Duodenal mucosa (tissue), 2 donors: ENCODE results near the gene PRODH.
"Not testable (repeated sequence)": the region's sequence is repeated elsewhere in the genome, so short reads cannot be mapped to it uniquely, and the experiment has no call there.

ENCODE experiments used
- H3K27ac ChIP-seq: one replicate; pipeline ENCODE4 v1.7.0; 2013; ENCODE audit warnings: low read depth, low read length
- H3K27me3 ChIP-seq, 2 donors: one replicate each; pipeline ENCODE4 v1.7.0; 2013; ENCODE audit warnings: low read length in 2 of 2, control low read depth in 1 of 2; ENCODE audit not compliant: insufficient read depth in 2 of 2, control insufficient read depth in 1 of 2
- H3K36me3 ChIP-seq, 2 donors: one replicate each; pipeline ENCODE4 v1.7.0; 2013; ENCODE audit warnings: low read length in 2 of 2, control low read depth in 1 of 2; ENCODE audit not compliant: insufficient read depth in 2 of 2, control insufficient read depth in 1 of 2
- H3K4me1 ChIP-seq, 2 donors: one replicate each; pipeline ENCODE4 v1.7.0; 2013; ENCODE audit warnings: low read length in 2 of 2, control low read depth in 1 of 2; ENCODE audit not compliant: insufficient read depth in 2 of 2, control insufficient read depth in 1 of 2
- H3K4me3 ChIP-seq, 2 donors: one replicate each; pipeline ENCODE4 v1.7.0; 2013; ENCODE audit warnings: low read length in 2 of 2, low read depth in 1 of 2
- H3K9ac ChIP-seq, 2 donors: one replicate each; pipeline ENCODE4 v1.7.0; 2013; ENCODE audit warnings: low read length in 2 of 2, low read depth in 1 of 2
- H3K9me3 ChIP-seq, 2 donors: one replicate each; pipeline ENCODE4 v1.7.0; 2013; ENCODE audit warnings: low read length in 2 of 2, control low read depth in 1 of 2; ENCODE audit not compliant: control insufficient read depth in 1 of 2

PRODH gene

DNA sequence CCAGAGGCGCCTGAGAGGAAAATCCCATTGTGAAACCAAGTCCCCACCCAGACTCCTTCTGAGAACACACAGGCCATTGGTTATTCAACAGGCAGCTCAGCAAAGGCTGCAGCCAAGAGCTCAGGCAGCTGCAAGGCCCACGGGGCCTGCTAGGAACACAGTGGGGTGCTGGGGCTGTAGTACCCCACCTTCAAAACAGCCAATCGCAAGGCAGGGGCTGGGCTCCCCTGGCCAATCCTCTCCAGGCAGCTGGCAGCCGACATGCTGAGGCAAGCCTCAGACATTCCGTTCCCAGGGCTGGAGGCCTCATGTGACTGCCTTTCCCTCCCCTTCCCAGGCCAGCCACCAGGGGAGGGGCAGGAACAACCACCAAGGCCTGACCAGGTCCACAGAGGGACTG is 6.6 kb downstream of the PRODH start:
- Histone ChIP-seq H3K27me3 (no peaks in the 10 kb centered on the region), H3K36me3 (no peaks in the 10 kb centered on the region), H3K4me3 (no peak overlapping the region), H3K9me3 (no peaks in the 10 kb centered on the region), H3K4me1 (no peaks in the 10 kb centered on the region), H3K27ac (no peak overlapping the region), H3K9ac (no peak overlapping the region)

DNA sequence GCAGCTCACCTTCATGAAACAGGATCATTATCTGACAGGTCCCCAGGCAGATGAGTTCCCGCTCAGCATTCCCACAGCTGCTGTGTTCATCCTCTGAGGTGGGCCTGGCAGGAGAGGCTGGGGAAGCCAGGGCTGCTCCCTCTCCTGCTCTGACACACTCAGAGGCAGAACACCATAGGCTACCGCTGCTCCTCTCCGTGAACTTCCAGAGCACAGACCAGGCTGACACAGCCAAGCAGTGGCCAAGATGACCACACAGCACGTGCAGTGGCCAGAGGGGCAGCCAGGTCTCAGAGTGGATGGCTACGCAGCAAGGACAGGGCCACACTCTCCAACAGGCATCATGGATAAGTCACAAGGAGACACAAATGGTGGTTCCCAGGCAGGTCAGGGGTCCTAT is 8.5 kb downstream of the PRODH start:
- Histone ChIP-seq H3K4me3 (no peak overlapping the region), H3K9me3 (no peaks in the 10 kb centered on the region), H3K36me3 (no peaks in the 10 kb centered on the region), H3K4me1 (no peaks in the 10 kb centered on the region), H3K27me3 (no peaks in the 10 kb centered on the region), H3K27ac (no peak overlapping the region), H3K9ac (no peak overlapping the region)

GRCh38 chr22:18927020-18927419 is 9.1 kb downstream of the PRODH start:
- no peaks in the 10 kb centered on the region for H3K9me3 ChIP-seq
- no peak overlapping the region for H3K27ac ChIP-seq
- no peaks in the 10 kb centered on the region for H3K4me1 ChIP-seq
- no peaks in the 10 kb centered on the region for H3K36me3 ChIP-seq
- no peak overlapping the region for H3K4me3 ChIP-seq
- no peaks in the 10 kb centered on the region for H3K27me3 ChIP-seq
- H3K9ac ChIP-seq, result no peak overlapping the region

- H3K4me3 ChIP-seq, result no peak overlapping the region
- no peaks in the 10 kb centered on the region for H3K9me3 ChIP-seq
These were observed 10.6 kb downstream of the PRODH start for GRCh38 chr22:18925368-18926064.

DNA sequence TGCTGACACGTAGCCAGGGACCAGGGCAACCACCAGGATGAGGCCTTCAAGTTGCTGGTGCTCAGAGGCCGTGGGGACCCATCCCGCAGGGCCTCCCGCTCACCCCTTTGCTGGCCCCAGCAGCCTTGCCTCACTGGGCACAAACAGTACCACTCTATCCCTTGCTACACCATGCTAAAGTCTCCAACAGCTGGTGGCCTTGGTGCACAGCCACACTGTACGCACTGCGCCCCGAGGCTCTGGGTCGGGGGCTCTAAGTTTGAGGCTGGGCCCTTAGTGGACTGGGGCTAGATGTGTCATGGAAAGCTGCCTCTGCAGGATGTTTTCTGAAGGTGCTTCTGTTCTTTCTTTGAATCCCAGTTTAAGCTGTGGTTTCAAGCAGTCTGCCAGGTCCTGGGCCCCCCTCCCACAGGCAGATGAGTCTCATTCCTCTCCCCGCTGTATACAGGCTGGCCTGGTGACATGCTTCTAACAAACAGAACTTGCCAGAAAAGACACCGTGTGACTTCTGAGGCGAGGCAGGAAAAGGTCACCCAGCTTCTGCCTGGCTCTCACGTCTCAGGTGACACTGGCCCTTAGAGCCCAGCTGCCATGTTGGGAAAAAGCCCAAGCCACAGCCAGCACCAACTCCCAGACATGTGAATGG is 15.7 kb downstream of the PRODH start:
- not testable (repeated sequence) for H3K9me3 ChIP-seq, H3K27ac ChIP-seq, H3K36me3 ChIP-seq, H3K4me1 ChIP-seq, H3K4me3 ChIP-seq, H3K9ac ChIP-seq, H3K27me3 ChIP-seq

More at GRCh38 chr22:18925368-18926064, 10.6 kb downstream of the PRODH start:
- no peaks in the 10 kb centered on the region for H3K36me3 ChIP-seq
- H3K4me1 ChIP-seq, result no peaks in the 10 kb centered on the region
- H3K27ac ChIP-seq, result no peak overlapping the region
- no peaks in the 10 kb centered on the region for H3K27me3 ChIP-seq
- no peak overlapping the region for H3K9ac ChIP-seq

DNA sequence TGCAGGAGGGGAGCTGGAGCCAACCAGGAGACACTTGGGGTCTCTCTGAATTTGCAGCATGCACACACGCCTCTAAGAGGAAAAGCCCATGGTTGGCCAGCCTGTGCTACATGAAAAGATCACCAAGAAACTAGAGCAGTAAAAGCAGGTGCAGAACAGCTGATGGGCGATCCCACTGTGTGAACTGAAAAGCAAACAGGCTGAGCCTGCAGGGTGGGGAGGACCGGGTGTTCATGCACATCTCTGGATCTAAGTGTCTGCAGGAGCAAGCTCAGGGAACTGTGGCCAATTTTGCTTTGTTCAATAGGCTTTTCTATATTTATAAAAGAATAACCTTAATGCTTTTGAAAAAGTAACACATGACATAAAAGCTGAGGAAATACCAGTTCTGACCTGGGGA is 18.3 kb downstream of the PRODH start:
- not testable (repeated sequence) for H3K27me3 ChIP-seq, H3K4me3 ChIP-seq

DNA sequence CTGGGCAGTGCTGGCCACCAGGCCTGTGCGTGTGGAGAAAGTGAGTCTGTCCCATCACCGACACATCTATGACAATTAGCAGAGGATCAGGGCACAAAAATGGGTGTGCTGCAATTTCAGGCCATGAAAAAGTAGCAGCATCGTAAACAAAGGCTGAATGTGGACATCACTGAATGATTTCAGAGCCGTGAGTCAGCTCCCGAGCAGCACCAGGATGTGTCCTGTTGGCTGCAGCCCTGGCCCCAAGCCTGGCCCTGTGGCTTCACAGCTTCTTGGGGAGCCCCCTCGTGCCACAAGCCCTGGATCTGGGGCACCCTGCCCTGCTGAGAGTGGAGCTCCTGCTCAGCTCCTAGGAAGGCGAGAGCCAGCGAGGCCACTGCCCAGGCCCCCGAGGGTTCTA is 20.5 kb downstream of the PRODH start:
- not testable (repeated sequence) for H3K4me3 ChIP-seq, H3K27me3 ChIP-seq, H3K4me1 ChIP-seq, H3K9ac ChIP-seq, H3K27ac ChIP-seq, H3K36me3 ChIP-seq, H3K9me3 ChIP-seq

More for the DNA sequence above, 18.3 kb downstream of the PRODH start:
- H3K36me3 ChIP-seq, H3K9ac ChIP-seq, H3K4me1 ChIP-seq, H3K27ac ChIP-seq, H3K9me3 ChIP-seq: not testable (repeated sequence)

- not testable (repeated sequence) for H3K27ac ChIP-seq, H3K4me1 ChIP-seq, H3K9ac ChIP-seq, H3K36me3 ChIP-seq, H3K27me3 ChIP-seq, H3K4me3 ChIP-seq, H3K9me3 ChIP-seq
These were observed 21.5 kb downstream of the PRODH start for GRCh38 chr22:18914558-18914957.

GRCh38 chr22:18912264-18912946 is 23.7 kb downstream of the PRODH start:
- H3K4me3 ChIP-seq, H3K36me3 ChIP-seq, H3K27me3 ChIP-seq, H3K9me3 ChIP-seq, H3K9ac ChIP-seq, H3K27ac ChIP-seq, H3K4me1 ChIP-seq: not testable (repeated sequence)

GRCh38 chr22:18911535-18911934 is 24.6 kb downstream of the PRODH start:
- H3K27ac ChIP-seq, H3K9ac ChIP-seq, H3K27me3 ChIP-seq, H3K4me3 ChIP-seq, H3K9me3 ChIP-seq, H3K4me1 ChIP-seq, H3K36me3 ChIP-seq: not testable (repeated sequence)
